ENCODE data around the gene GBF1.

The GBF1 gene

DNA sequence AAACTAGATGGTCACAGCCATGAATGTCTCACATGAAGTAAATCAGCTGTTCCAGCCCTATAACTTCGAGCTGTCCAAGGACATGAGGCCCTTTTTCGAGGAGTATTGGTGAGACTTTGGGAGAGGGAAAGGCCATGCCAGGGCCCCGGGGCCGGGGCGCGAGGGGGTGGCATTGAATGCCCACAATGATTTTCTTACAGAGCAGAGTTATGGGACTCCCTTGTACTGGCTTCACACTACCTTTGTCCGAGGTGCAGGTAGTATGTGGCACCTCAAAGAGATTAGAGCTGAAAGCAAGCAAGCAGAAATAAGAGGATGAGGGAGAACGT lies 18.8 kb upstream of the GBF1 start:
- H3K4me1 ChIP-seq (ENCODE audit: control extremely low read depth in 1 of 4, control insufficient read depth in 4 of 4, insufficient read depth in 4 of 4, low read length in 3 of 4) = peaks cover 0 to 32% (median 31%) of the 10 kb centered on the region in 4 experiments
- H3K4me3 ChIP-seq (ENCODE audit: control insufficient read depth in 1 of 7, extremely low read depth in 1 of 7, insufficient read depth in 4 of 7, low read depth in 2 of 7, low read length in 6 of 7) = peak overlapping the region in 3 of 7 experiments; percentile 9 to 69 (median 57)
- CTCF ChIA-PET = interaction anchor here (0.9 to 23.8 kb wide), 19 partner anchors 10 to 195 kb away, joined by 3 to 611 read pairs (median 3); no protein-coding TSS in a partner anchor
- H3K36me3 ChIP-seq (ENCODE audit: control insufficient read depth in 4 of 4, insufficient read depth in 4 of 4, low read length in 3 of 4) = no peaks in the 10 kb centered on the region
- H3K27ac ChIP-seq (ENCODE audit: insufficient read depth in 1 of 2, low read depth in 1 of 2, low read length in 2 of 2, poor library complexity in 1 of 2, severe bottlenecking in 2 of 2) = no peak overlapping the region
- no peak for DNase-seq
- H3K9me3 ChIP-seq (ENCODE audit: control extremely low read depth in 1 of 5, control insufficient read depth in 4 of 5, insufficient read depth in 2 of 5, low read depth in 1 of 5, low read length in 4 of 5) = no peaks in the 10 kb centered on the region
- WGBS (ENCODE audit: insufficient coverage) = 64% methylated on average over 8 of the region's 8 CpGs
- POLR2A ChIA-PET = no interaction called here
- H3K27me3 ChIP-seq (replicated peaks in 2 of 5; ENCODE audit: control insufficient read depth in 4 of 5, insufficient read depth in 5 of 5, low read length in 4 of 5) = peaks cover 3 to 52% (median 30%) of the 10 kb centered on the region in 5 experiments

DNA sequence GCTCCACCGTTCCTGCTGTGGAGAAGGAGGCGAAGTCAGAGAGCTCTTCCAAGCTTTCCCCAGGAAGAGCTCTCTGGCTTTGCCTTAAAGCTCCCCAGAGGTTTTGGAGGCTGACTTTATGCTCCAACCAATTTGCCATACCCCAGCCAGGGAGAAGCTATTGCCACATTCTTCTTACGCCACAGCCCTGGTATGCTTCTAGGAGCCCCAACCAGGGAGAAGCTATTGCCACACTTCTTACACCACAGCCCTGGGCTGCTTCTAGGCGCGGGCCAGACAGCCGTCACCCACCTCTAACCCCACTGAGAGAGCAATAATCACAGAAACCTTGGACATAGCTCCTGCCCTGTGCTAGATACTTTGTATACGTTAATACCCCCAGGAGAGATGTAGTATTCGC lies 18.3 kb upstream of the GBF1 start:
- H3K9me3 ChIP-seq (ENCODE audit: control extremely low read depth in 1 of 5, control insufficient read depth in 4 of 5, insufficient read depth in 2 of 5, low read depth in 1 of 5, low read length in 4 of 5) = no peaks in the 10 kb centered on the region
- WGBS (ENCODE audit: insufficient coverage) = 75% methylated on average over 4 of the region's 8 CpGs
- POLR2A ChIA-PET = no interaction called here
- H3K27me3 ChIP-seq (replicated peaks in 2 of 5; ENCODE audit: control insufficient read depth in 4 of 5, insufficient read depth in 5 of 5, low read length in 4 of 5) = peaks cover 3 to 57% (median 30%) of the 10 kb centered on the region in 5 experiments
- H3K36me3 ChIP-seq (ENCODE audit: control insufficient read depth in 4 of 4, insufficient read depth in 4 of 4, low read length in 3 of 4) = no peaks in the 10 kb centered on the region
- CTCF ChIA-PET = interaction anchor here (0.9 to 23.8 kb wide), 23 partner anchors 9 to 252 kb away, joined by 3 to 611 read pairs (median 4); partner anchors contain the start of gene GBF1
- peaks cover 0 to 36% (median 35%) of the 10 kb centered on the region in 4 experiments for H3K4me1 ChIP-seq (ENCODE audit: control extremely low read depth in 1 of 4, control insufficient read depth in 4 of 4, insufficient read depth in 4 of 4, low read length in 3 of 4)
- peak in 1 of 3 donors; percentile 32 for DNase-seq
- no peak overlapping the region for H3K27ac ChIP-seq (ENCODE audit: insufficient read depth in 1 of 2, low read depth in 1 of 2, low read length in 2 of 2, poor library complexity in 1 of 2, severe bottlenecking in 2 of 2)
- no peak overlapping the region for H3K4me3 ChIP-seq (ENCODE audit: control insufficient read depth in 1 of 7, extremely low read depth in 1 of 7, insufficient read depth in 4 of 7, low read depth in 2 of 7, low read length in 6 of 7)

DNA sequence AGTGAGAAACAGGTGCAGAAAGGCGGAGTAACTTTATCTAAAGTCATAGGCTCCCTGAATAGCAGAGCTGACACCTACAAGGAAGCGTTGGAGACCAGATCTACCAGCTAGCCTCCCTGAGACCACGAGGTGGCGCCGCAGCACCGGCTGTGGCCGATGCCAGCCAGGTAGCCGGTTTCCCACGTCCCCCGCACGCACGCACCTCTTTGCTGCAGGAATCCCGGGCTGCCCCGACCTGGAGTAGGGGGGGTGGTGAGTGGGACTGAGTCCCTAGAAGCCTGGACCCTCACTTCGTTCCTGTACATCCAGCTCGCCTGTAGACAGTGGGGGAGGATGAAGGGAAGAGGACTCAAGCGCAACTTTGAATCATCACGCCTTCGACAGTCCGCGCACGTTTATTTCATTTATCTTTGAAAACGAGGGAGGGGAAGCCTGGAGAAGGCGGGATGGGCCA lies 15.5 kb upstream of the GBF1 start:
- 3% methylated on average over 21 of the region's 24 CpGs for WGBS (ENCODE audit: insufficient coverage)
- ChIA-PET POLR2A (no interaction called here), CTCF (interaction anchor here (0.6 to 23.8 kb wide), 40 partner anchors 10 to 351 kb away, joined by 3 to 611 read pairs (median 4); partner anchors contain the start of genes GBF1 and PITX3)
- H3K4me3 ChIP-seq (ENCODE audit: control insufficient read depth in 1 of 7, extremely low read depth in 1 of 7, insufficient read depth in 4 of 7, low read depth in 2 of 7, low read length in 6 of 7) = peak overlapping the region in 4 of 7 experiments; percentile 46 to 74 (median 67)
- peaks cover 0 to 36% (median 35%) of the 10 kb centered on the region in 4 experiments for H3K4me1 ChIP-seq (ENCODE audit: control extremely low read depth in 1 of 4, control insufficient read depth in 4 of 4, insufficient read depth in 4 of 4, low read length in 3 of 4)
- no peaks in the 10 kb centered on the region for H3K9me3 ChIP-seq (ENCODE audit: control extremely low read depth in 1 of 5, control insufficient read depth in 4 of 5, insufficient read depth in 2 of 5, low read depth in 1 of 5, low read length in 4 of 5)
- H3K27me3 ChIP-seq (replicated peaks in 2 of 5; ENCODE audit: control insufficient read depth in 4 of 5, insufficient read depth in 5 of 5, low read length in 4 of 5) = peaks cover 5 to 79% (median 44%) of the 10 kb centered on the region in 5 experiments
- DNase-seq = peak; percentile 76 to 86 (median 81)
- no peaks in the 10 kb centered on the region for H3K36me3 ChIP-seq (ENCODE audit: control insufficient read depth in 4 of 4, insufficient read depth in 4 of 4, low read length in 3 of 4)
- H3K27ac ChIP-seq (ENCODE audit: insufficient read depth in 1 of 2, low read depth in 1 of 2, low read length in 2 of 2, poor library complexity in 1 of 2, severe bottlenecking in 2 of 2) = no peak overlapping the region

DNA sequence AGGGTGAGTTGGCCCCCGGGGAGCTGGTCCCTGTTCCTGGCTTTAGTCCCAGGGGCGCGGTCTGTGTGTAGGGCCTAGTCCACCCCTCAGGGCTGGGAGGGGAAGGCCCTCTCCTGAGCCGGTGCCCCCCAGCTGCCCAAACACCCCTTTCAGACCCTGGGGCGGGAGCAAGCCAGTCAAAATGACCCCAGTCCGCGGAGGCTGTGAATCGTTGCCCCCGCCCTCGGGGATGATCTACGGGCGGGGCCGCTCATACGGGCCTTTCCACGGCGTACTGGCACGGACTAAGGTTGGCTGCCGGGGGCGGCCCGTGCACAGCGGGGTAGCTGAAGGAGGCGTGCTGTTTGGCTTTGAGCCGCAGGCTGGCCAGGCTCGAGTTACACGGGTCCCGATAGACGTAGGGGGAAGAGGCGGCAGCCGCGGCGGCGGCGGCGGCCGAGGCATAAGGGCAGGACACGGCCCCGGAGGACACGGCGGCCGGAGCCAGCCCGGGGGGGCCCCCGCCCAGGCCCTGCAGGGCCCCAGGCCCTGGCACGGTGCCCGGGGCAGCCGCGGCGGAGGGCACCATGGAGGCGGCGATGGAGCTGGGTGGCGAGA lies 15.0 kb upstream of the GBF1 start:
- WGBS (ENCODE audit: insufficient coverage) = 4% methylated on average over 47 of the region's 50 CpGs
- peaks cover 5 to 79% (median 48%) of the 10 kb centered on the region in 5 experiments for H3K27me3 ChIP-seq (replicated peaks in 2 of 5; ENCODE audit: control insufficient read depth in 4 of 5, insufficient read depth in 5 of 5, low read length in 4 of 5)
- H3K9me3 ChIP-seq (ENCODE audit: control extremely low read depth in 1 of 5, control insufficient read depth in 4 of 5, insufficient read depth in 2 of 5, low read depth in 1 of 5, low read length in 4 of 5) = no peaks in the 10 kb centered on the region
- H3K36me3 ChIP-seq (ENCODE audit: control insufficient read depth in 4 of 4, insufficient read depth in 4 of 4, low read length in 3 of 4) = no peaks in the 10 kb centered on the region
- peaks cover 0 to 35% (median 34%) of the 10 kb centered on the region in 4 experiments for H3K4me1 ChIP-seq (ENCODE audit: control extremely low read depth in 1 of 4, control insufficient read depth in 4 of 4, insufficient read depth in 4 of 4, low read length in 3 of 4)
- ChIA-PET CTCF (interaction anchor here (0.7 to 23.8 kb wide), 37 partner anchors 9 to 351 kb away, joined by 3 to 611 read pairs (median 4); partner anchors contain the start of genes GBF1 and PITX3), POLR2A (interaction anchor here (0.5 kb wide), 1 partner anchor 157 kb away, joined by 5 read pairs; no protein-coding TSS in a partner anchor)
- peak in 1 of 3 donors; percentile 35 for DNase-seq
- peak overlapping the region in 6 of 7 experiments; percentile 40 to 74 (median 55) for H3K4me3 ChIP-seq (ENCODE audit: control insufficient read depth in 1 of 7, extremely low read depth in 1 of 7, insufficient read depth in 4 of 7, low read depth in 2 of 7, low read length in 6 of 7)
- no peak overlapping the region for H3K27ac ChIP-seq (ENCODE audit: insufficient read depth in 1 of 2, low read depth in 1 of 2, low read length in 2 of 2, poor library complexity in 1 of 2, severe bottlenecking in 2 of 2)

DNA sequence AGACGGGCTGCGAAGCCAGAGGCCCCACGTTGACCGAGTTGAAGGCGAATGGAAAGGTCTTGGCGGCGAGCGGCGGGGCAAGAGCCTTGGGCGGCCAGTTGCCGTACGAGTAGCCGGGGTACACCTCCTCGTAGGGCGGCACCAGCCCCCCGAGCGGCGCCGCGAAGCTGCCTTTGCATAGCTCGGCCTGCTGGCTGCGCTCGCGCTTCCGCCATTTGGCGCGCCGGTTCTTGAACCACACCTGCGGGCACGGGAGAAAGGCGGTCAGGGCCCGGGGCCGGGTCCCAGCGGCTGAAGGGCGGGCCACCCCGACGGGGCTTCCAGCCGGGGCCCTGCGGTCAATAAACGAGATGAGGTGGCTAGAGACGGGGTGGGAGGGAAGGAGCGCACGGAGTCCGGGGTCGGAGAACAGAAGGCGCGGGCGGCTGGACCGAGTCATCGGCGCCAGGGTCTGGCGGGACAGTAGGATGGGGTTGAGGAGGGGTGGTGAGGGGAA lies 14.4 kb upstream of the GBF1 start:
- ChIA-PET CTCF (interaction anchor here (0.8 to 23.8 kb wide), 32 partner anchors 9 to 348 kb away, joined by 3 to 611 read pairs (median 5); partner anchors contain the start of genes GBF1 and PITX3), POLR2A (interaction anchor here (0.5 kb wide), 1 partner anchor 157 kb away, joined by 5 read pairs; no protein-coding TSS in a partner anchor)
- peak in 2 of 3 donors; percentile 61 to 67 for DNase-seq
- WGBS (ENCODE audit: insufficient coverage) = 2% methylated on average over 51 of the region's 52 CpGs
- Histone ChIP-seq H3K27me3 (replicated peaks in 2 of 5; ENCODE audit: control insufficient read depth in 4 of 5, insufficient read depth in 5 of 5, low read length in 4 of 5) (peaks cover 5 to 85% (median 50%) of the 10 kb centered on the region in 5 experiments), H3K36me3 (ENCODE audit: control insufficient read depth in 4 of 4, insufficient read depth in 4 of 4, low read length in 3 of 4) (no peaks in the 10 kb centered on the region), H3K4me1 (ENCODE audit: control extremely low read depth in 1 of 4, control insufficient read depth in 4 of 4, insufficient read depth in 4 of 4, low read length in 3 of 4) (peaks cover 0 to 30% (median 30%) of the 10 kb centered on the region in 4 experiments), H3K27ac (ENCODE audit: insufficient read depth in 1 of 2, low read depth in 1 of 2, low read length in 2 of 2, poor library complexity in 1 of 2, severe bottlenecking in 2 of 2) (no peak overlapping the region), H3K4me3 (ENCODE audit: control insufficient read depth in 1 of 7, extremely low read depth in 1 of 7, insufficient read depth in 4 of 7, low read depth in 2 of 7, low read length in 6 of 7) (peak overlapping the region in 6 of 7 experiments; percentile 40 to 74 (median 55)), H3K9me3 (ENCODE audit: control extremely low read depth in 1 of 5, control insufficient read depth in 4 of 5, insufficient read depth in 2 of 5, low read depth in 1 of 5, low read length in 4 of 5) (no peaks in the 10 kb centered on the region)

DNA sequence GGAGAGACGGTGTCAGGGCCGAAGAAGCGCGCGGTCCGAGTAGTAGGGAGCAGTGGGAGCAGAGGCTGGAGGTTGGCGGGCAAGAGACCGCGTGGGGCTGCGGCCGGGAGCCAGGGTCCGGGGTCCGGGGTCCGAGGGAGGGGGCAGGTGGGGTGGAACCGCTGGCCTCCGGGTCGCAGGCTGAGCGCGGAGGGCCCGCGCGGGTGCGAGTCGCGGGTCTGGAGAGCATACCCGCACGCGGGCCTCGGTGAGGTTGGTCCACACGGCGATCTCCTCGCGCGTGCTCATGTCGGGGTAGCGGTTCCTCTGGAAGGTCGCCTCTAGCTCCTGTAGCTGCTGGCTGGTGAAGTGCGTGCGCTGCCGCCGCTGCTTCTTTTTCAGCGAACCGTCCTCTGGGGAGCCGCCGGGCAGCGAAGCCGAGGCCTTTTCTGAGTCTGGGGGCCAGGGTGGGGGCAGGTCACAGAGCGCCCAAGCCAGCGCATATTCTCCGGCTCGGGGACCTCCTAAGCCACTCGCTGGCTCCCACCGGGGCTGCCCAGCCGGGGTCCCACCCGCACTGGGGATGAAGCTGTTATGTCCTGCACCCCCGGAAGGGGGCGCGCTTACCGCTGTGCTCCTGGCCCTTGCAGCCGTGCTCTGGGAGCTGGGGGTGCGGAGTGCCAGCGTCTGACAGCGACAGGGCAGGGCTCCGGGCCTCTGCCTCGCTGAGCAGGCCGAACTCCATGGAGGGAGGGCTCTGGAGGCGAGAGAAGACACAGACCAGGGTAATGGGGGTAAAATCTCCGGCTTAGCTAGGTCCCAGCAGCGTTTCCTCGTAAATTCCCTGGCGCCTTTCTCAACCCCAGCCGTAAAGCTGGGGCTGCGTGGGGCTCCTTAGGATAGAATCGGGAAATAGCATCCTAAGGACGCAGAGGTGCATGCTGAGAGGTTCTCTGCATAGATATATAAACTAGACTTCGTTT lies 13.7 kb upstream of the GBF1 start:
- Histone ChIP-seq H3K9me3 (ENCODE audit: control extremely low read depth in 1 of 5, control insufficient read depth in 4 of 5, insufficient read depth in 2 of 5, low read depth in 1 of 5, low read length in 4 of 5) (no peaks in the 10 kb centered on the region), H3K27me3 (replicated peaks in 2 of 5; ENCODE audit: control insufficient read depth in 4 of 5, insufficient read depth in 5 of 5, low read length in 4 of 5) (peaks cover 5 to 88% (median 52%) of the 10 kb centered on the region in 5 experiments), H3K4me1 (ENCODE audit: control extremely low read depth in 1 of 4, control insufficient read depth in 4 of 4, insufficient read depth in 4 of 4, low read length in 3 of 4) (peaks cover 0 to 25% (median 23%) of the 10 kb centered on the region in 4 experiments), H3K27ac (ENCODE audit: insufficient read depth in 1 of 2, low read depth in 1 of 2, low read length in 2 of 2, poor library complexity in 1 of 2, severe bottlenecking in 2 of 2) (no peak overlapping the region), H3K4me3 (ENCODE audit: control insufficient read depth in 1 of 7, extremely low read depth in 1 of 7, insufficient read depth in 4 of 7, low read depth in 2 of 7, low read length in 6 of 7) (peak overlapping the region in 6 of 7 experiments; percentile 23 to 74 (median 56)), H3K36me3 (ENCODE audit: control insufficient read depth in 4 of 4, insufficient read depth in 4 of 4, low read length in 3 of 4) (no peaks in the 10 kb centered on the region)
- peak; percentile 68 to 79 (median 76) for DNase-seq
- POLR2A ChIA-PET = no interaction called here
- WGBS (ENCODE audit: insufficient coverage) = 10% methylated on average over 75 of the region's 76 CpGs
- CTCF ChIA-PET = interaction anchor here (0.5 to 23.8 kb wide), 34 partner anchors 8 to 863 kb away, joined by 3 to 611 read pairs (median 4); partner anchors contain the start of genes GBF1 and PITX3
